Right renal pelvis (tissue), 4 donors: ENCODE results near the gene CACNA2D1. TPM values are rescaled to one million over a fixed set of nuclear protein-coding genes. Genes with fewer than 3 reads are reported as not detected.
"Not testable (repeated sequence)": the region's sequence is repeated elsewhere in the genome, so short reads cannot be mapped to it uniquely, and the experiment has no call there.

ENCODE experiments used
- DNase-seq, 4 donors: peaks; one replicate each; pipeline ENCODE4 v3.0.0-alpha.2; 2013; ENCODE audit warnings: low read depth in 4 of 4, low spot score in 3 of 4, missing footprints in 1 of 4
- polyA plus RNA-seq, 4 donors: library from polyadenylated mRNA; unstranded; fragments of 120-200 nt; gene quantifications; one replicate each; pipeline ENCODE4 v1.2.1, GENCODE V29; 2013; ENCODE audit not compliant: insufficient read length in 4 of 4

CACNA2D1 gene
- polyA plus RNA-seq, 4 donors: 24.3 to 29.1 (median 26.3) TPM

GRCh38 chr7:82175319-82175718 is 268.3 kb downstream of the CACNA2D1 start:
- DNase-seq: no peak

- DNase-seq: no peak
Measured at GRCh38 chr7:82173400-82174021, 270.1 kb downstream of the CACNA2D1 start.

GRCh38 chr7:82172881-82173280 is 270.7 kb downstream of the CACNA2D1 start:
- DNase-seq: no peak

- no peak for DNase-seq
Measured at GRCh38 chr7:82172017-82172416, 271.6 kb downstream of the CACNA2D1 start.

GRCh38 chr7:82167558-82168314 is 275.8 kb downstream of the CACNA2D1 start:
- no peak for DNase-seq

GRCh38 chr7:82166260-82167015 is 277.1 kb downstream of the CACNA2D1 start:
- DNase-seq: no peak

DNA sequence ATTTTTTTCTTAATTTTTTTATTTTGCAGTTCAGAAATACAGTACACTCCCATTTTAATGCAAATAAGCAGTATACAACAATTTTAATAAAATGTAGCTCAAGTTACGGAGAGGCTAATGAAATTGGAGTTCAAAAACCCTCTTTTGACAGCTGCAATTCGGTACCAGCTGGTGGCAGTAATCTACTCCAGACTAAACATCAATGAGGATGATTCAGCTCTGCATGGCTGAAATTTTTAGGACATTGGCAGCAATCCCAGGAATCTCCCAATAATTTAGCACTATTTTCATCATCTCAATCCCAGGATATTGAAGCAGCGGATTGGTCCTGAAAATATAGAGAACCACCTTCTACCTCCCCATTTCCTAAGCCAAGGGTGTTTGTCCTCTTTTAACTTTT is 278.8 kb downstream of the CACNA2D1 start:
- no peak for DNase-seq

DNA sequence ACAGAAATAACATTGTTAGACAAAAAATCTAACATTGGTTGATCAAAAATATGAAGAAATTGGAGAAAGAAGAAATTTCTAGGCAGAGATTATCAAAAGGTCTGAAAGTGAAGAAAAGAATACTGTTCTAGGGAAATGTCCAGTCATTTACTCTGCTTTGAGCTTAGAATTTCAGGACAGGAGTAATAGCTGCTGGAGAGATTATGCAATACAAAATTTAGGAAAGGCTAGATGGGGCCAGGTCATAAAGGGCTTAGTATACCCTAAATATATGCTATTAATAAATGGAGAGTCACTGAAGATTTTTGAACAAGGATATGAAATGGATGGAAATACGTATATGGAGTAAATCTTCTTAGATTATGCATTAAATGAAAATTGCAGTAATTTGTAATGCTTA is 279.2 kb downstream of the CACNA2D1 start:
- no peak for DNase-seq

- DNase-seq: no peak
Measured at GRCh38 chr7:82163586-82163985, 280.0 kb downstream of the CACNA2D1 start.

DNA sequence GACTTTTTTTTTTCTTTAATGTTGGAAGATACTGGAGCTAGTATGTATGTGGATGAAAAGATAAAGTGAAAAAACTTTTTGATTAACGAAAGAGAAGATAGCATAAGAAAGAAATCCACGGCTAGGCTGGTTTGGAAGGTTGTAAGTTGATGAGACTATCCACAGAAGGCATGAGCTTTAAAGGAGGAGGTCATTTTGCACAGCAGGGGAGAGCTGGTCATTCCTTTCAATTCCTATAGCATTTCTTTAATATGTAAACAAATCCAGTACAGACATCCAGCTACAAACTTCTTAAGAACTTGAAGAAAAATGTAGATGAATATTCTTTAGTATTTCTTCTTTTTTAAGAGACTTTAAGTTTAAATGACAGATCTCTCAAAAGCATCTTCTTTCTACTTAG is 281.3 kb downstream of the CACNA2D1 start:
- no peak for DNase-seq

- DNase-seq: no peak
Measured at GRCh38 chr7:82158327-82158726, 285.2 kb downstream of the CACNA2D1 start.

GRCh38 chr7:82156893-82157292 is 286.7 kb downstream of the CACNA2D1 start:
- peak in 2 of 4 donors; percentile 10 to 22 for DNase-seq

GRCh38 chr7:82156168-82156567 is 287.4 kb downstream of the CACNA2D1 start:
- peak in 2 of 4 donors; percentile 8 to 24 for DNase-seq

DNA sequence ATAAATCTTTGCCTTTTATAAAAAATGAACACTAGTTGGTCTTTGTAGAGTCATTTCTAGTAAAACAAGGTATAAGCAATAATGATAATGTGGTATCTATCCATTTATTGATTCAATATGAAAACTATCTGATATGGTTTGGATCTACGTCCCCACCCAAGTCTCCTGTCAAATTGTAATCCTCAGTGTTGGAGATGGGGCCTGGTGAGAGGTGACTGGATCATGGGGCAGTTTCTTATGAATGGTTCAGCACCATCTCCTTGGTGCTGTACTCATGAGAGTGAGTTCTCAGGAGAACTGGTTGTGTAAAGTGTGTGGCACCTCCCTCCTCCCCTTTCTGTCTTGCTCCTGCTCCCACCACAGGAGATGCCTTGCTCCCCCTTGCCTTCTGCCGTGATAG is 288.8 kb downstream of the CACNA2D1 start:
- no peak for DNase-seq

GRCh38 chr7:82153776-82154175 is 289.8 kb downstream of the CACNA2D1 start:
- no peak for DNase-seq

DNA sequence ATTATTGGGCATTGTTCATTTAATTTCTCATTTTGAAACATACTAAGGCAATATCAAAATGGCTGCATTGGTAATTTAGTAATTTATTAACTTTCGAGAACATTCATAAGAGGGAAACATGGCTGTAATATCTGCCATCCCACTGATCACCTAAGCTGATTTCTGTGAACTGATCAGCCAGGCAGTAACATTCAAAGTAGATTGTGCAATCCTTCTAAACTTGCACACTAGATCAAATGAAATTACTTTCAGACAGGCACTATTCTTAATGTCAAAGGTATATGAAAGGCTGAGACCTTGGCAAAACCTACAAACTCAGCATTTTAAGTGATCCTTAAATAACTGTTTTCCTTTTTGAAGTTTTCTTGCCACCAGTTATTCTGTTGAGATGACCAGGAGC is 290.7 kb downstream of the CACNA2D1 start:
- no peak for DNase-seq

DNA sequence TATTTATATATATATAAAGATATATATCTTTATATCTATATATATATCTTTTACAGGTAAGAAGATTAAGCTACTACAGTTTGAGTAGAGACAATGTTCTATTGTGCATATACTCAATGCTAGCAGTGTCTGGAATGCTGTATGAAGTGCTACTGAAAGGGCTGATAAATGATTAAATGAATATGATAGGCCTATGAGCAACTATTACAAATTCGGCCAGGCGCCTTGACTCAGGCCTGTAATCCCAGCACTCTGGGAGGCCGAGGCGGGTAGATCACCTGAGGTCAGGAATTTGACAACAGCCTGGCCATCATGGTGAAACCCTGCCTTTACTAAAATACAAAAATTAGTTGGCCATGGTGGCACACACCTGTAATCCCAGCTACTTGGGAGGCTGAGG is 297.1 kb downstream of the CACNA2D1 start:
- DNase-seq: no peak

GRCh38 chr7:82142263-82142864 is 301.2 kb downstream of the CACNA2D1 start:
- DNase-seq: no peak

GRCh38 chr7:82141427-82141826 is 302.1 kb downstream of the CACNA2D1 start:
- no peak for DNase-seq

- DNase-seq: not testable (repeated sequence)
Measured at GRCh38 chr7:82140608-82141007, 303.0 kb downstream of the CACNA2D1 start.

- DNase-seq: no peak
Measured at GRCh38 chr7:82131215-82131614, 312.4 kb downstream of the CACNA2D1 start.
